GM10266 (cell line): ENCODE data around the gene USH1C.

Source experiments
- DNase-seq: peaks from one replicate; pipeline ENCODE4 v3.0.0; 2012; ENCODE audit errors: extremely low spot score
- CTCF ChIP-seq: IDR thresholded peaks from 2 replicates; pipeline ENCODE4 v1.5.1; 2012; ENCODE audit warnings: mild to moderate bottlenecking, low read depth; ENCODE audit not compliant: control insufficient read depth, insufficient read depth; ENCODE audit errors: missing control alignments

The USH1C gene

GRCh38 chr11:17574141-17575091, 30.2 kb upstream of the USH1C start:
- DNase-seq, result no peak
- TF ChIP-seq CTCF, result no peak

DNA sequence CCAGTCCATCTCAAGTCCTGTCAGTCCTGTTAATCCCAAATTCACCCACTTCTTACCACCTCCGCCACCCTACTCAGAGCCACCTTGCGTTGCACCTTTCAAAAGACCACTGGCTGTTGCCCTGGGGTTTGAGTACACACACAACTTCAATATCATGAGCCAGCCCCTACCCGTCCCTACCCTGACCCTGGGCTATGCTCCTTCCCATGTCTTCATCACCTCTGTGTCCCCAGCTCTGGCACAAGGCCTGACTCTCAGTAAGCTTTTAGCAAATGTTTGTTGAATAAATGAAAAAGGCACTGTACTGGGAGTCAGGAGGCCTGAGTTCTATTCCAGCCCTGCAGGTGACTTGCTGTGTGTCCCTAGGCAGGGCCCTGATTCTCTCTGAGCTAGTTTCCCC, 29.3 kb upstream of the USH1C start:
- TF ChIP-seq CTCF, result no peak
- DNase-seq, result no peak

DNA sequence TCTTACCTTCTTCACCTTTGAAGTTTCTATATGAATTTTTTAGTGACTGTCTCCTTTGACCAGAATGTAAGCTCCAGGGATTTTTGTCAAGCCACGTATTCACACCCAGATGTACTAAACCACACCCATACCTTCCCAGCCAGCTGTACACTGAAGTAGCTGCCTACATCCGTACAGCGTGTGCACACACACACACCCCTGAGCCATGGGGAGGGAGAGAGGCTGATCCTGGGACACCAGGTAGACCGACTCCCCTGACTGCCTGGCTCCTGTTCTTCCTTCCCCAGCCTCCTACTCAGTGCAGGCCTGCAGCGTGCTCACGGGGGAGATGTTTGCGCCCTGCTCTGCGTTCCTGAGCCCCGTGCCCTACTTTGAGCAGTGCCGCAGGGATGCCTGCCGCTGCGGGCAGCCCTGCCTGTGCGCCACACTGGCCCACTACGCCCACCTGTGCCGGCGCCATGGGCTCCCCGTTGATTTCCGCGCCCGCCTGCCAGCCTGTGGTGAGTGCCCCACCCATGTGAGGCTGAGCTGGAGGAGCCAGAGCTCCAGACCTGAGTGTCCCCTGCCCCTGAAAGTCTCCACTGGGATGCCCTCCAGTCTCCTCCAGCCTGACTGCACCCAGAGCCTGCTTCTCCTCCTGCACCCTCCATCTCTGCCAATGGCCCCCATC, 28.7 kb upstream of the USH1C start:
- TF ChIP-seq CTCF, result no peak

GRCh38 chr11:17572359-17572690, 28.1 kb upstream of the USH1C start:
- no peak for DNase-seq
- no peak for TF ChIP-seq CTCF

More for the DNA sequence above, 28.7 kb upstream of the USH1C start:
- DNase-seq, result no peak

GRCh38 chr11:17571431-17572358, 27.5 kb upstream of the USH1C start:
- no peak for TF ChIP-seq CTCF
- DNase-seq, result no peak

DNA sequence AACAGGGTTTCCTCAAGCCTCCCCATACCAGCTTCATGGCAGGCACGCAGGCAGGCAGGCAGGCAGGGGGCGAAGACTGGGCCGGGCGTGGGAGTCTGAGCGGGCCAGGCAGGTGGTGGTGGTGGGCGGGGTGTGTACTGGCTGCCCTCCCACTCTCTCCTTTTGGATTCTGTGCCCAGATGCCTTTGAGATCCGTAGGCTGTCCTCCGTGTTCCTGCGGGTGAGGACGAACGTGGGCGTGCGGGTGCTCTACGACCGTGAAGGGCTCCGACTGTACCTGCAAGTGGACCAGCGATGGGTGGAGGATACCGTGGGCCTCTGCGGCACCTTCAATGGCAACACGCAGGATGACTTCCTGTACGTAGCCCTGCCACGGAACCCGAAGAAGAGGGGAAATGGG, 25.8 kb upstream of the USH1C start:
- no peak for TF ChIP-seq CTCF
- DNase-seq, result no peak
